ENCODE measurements around the gene S1PR3. TPM values are rescaled to one million over a fixed set of nuclear protein-coding genes. Genes with fewer than 3 reads are reported as not detected.

The S1PR3 gene
- total and polyA plus RNA-seq, 9 donors, result 1.9 to 18.5 (median 5.9) TPM

- WGBS, 3 donors, result 50 to 84% (median 61%) methylated on average over 5 of the region's 5 CpGs
- no peak overlapping the region for H3K27ac ChIP-seq
- no peaks in the 10 kb centered on the region for H3K27me3 ChIP-seq
- intact Hi-C loops (cut with DNase I), result no loop called here
- peaks cover 3% of the 10 kb centered on the region for H3K4me1 ChIP-seq (ENCODE audit: insufficient read depth)
- H3K4me3 ChIP-seq, result no peak overlapping the region
- H3K36me3 ChIP-seq, result no peaks in the 10 kb centered on the region
- TF ChIP-seq POLR2A (IDR thresholded peaks at IDR 0.05) (no peak), CTCF (IDR thresholded peaks at IDR 0.05) (no peak), EP300 (IDR thresholded peaks at IDR 0.05) (no peak)
- H3K9me3 ChIP-seq, result no peaks in the 10 kb centered on the region
- no peak for DNase-seq
Observed at GRCh38 chr9:88947581-88948573, 43.4 kb upstream of the S1PR3 start.

GRCh38 chr9:88949425-88949824 is 41.8 kb upstream of the S1PR3 start:
- 2 to 6% (median 2%) methylated on average over 9 of the region's 9 CpGs for WGBS, 3 donors

DNA sequence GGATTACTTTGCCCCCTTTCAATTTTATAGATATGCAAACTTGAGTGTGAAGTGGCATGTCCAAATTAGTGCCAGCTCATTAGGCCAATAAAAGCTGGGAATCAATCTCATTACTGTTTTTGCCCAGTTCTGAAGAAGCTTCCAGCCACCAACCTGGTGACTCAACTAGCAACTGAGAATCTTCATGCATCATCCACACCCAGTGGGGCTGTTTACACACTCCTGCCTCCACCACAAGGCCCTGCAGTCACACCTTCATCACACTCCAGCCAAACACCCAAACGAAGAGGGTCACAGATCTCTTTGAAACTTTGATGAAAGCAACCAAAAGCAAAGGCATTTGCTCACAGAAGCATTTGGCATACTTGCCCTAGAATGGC is 41.3 kb upstream of the S1PR3 start:
- no peak for DNase-seq
- H3K27me3 ChIP-seq, result no peaks in the 10 kb centered on the region
- WGBS, 3 donors, result 29 to 70% (median 53%) methylated on average over 1 of the region's 1 CpG
- peaks cover 3% of the 10 kb centered on the region for H3K4me1 ChIP-seq (ENCODE audit: insufficient read depth)
- no peak overlapping the region for H3K27ac ChIP-seq
- no peaks in the 10 kb centered on the region for H3K36me3 ChIP-seq
- no peak for TF ChIP-seq CTCF (IDR thresholded peaks at IDR 0.05)
- TF ChIP-seq POLR2A (IDR thresholded peaks at IDR 0.05), result no peak
- TF ChIP-seq EP300 (IDR thresholded peaks at IDR 0.05), result no peak
- no peak overlapping the region for H3K4me3 ChIP-seq
- intact Hi-C loops (cut with DNase I), result no loop called here
- H3K9me3 ChIP-seq, result no peaks in the 10 kb centered on the region

More at GRCh38 chr9:88949425-88949824, 41.8 kb upstream of the S1PR3 start:
- no peaks in the 10 kb centered on the region for H3K36me3 ChIP-seq
- H3K27me3 ChIP-seq, result no peaks in the 10 kb centered on the region
- no peaks in the 10 kb centered on the region for H3K9me3 ChIP-seq
- H3K4me3 ChIP-seq, result no peak overlapping the region
- peaks cover 3% of the 10 kb centered on the region for H3K4me1 ChIP-seq (ENCODE audit: insufficient read depth)
- intact Hi-C loops (cut with DNase I), result no loop called here
- TF ChIP-seq EP300 (IDR thresholded peaks at IDR 0.05) (no peak), POLR2A (IDR thresholded peaks at IDR 0.05) (no peak), CTCF (IDR thresholded peaks at IDR 0.05) (no peak)
- DNase-seq, result peak in 3 of 5 donors; percentile 18 to 57 (median 41)
- H3K27ac ChIP-seq, result no peak overlapping the region

DNA sequence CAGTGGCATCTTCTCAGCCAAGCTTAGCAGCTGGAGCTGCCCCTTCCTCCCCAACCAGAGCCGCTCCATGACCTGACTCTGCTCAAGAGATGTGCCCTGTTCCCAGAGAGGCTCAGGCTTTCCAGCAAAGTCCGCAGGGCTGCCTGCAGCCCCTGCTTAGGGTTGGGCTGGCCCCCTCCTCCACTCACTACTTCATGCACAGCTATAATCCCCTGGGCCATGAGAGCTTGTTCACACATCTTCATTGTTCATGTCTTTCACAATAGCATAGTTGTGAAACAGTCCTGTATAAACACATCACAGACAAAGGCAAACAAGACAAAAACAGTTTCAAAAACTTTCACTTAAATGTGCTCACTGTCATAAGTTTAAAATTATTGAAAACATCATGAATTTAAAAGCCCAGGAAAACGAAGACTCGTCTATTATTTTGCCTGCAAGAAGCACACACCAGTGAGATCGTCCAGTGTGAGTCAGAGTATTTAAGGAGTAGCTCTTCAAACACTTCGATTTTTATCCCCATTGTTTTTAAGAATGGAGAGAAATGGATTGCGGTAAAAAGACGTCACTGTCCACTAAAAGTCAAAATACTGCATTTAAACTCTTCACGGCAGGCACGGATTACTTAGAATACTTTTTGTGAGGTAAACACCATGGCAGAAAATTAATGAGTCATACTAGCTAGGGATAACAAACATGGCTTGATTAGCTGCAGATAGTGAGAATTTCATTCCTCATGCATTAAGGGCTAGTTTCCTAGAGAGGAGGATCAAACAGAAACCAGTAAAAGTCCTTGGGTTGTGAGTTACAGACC is 40.7 kb upstream of the S1PR3 start:
- 41 to 52% (median 45%) methylated on average over 10 of the region's 10 CpGs for WGBS, 3 donors
- Histone ChIP-seq H3K36me3 (no peaks in the 10 kb centered on the region), H3K27me3 (no peaks in the 10 kb centered on the region), H3K4me3 (no peak overlapping the region), H3K9me3 (no peaks in the 10 kb centered on the region), H3K27ac (no peak overlapping the region), H3K4me1 (ENCODE audit: insufficient read depth) (peaks cover 3% of the 10 kb centered on the region)
- TF ChIP-seq EP300 (IDR thresholded peaks at IDR 0.05) (no peak), POLR2A (IDR thresholded peaks at IDR 0.05) (no peak), CTCF (IDR thresholded peaks at IDR 0.05) (no peak)
- DNase-seq, result no peak
- intact Hi-C loops (cut with DNase I), result no loop called here

Data from ovary (tissue), 9 donors.